ENCODE results near the gene GASK1A.

GRCh38 chr3:43034911-43035310 lies 55.8 kb downstream of the GASK1A start:
- TF ChIP-seq CTCF (IDR thresholded peaks at IDR 0.05): no peak
- TF ChIP-seq POLR2A (IDR thresholded peaks at IDR 0.05): no peak

All from body of pancreas (tissue), 4 donors.